H4 (cell line): ENCODE results near the gene ABCF3. TPM values are rescaled to one million over a fixed set of nuclear protein-coding genes. Genes with fewer than 3 reads are reported as not detected.

Experiments used
- DNase-seq: peaks from one replicate; pipeline ENCODE4 v3.0.0-alpha.2; 2015; ENCODE audit warnings: low spot score
- total RNA-seq: library from RNA; depleted of rRNA; stranded (reverse); fragments of >200 nt; shearing (Covaris generic); gene quantifications from 2 replicates; pipeline ENCODE4 v1.2.3, GENCODE V29; 2014; rRNA removed

Gene ABCF3
- total RNA-seq, 1 experiment from 2014 or later, result 36.8 TPM

DNA sequence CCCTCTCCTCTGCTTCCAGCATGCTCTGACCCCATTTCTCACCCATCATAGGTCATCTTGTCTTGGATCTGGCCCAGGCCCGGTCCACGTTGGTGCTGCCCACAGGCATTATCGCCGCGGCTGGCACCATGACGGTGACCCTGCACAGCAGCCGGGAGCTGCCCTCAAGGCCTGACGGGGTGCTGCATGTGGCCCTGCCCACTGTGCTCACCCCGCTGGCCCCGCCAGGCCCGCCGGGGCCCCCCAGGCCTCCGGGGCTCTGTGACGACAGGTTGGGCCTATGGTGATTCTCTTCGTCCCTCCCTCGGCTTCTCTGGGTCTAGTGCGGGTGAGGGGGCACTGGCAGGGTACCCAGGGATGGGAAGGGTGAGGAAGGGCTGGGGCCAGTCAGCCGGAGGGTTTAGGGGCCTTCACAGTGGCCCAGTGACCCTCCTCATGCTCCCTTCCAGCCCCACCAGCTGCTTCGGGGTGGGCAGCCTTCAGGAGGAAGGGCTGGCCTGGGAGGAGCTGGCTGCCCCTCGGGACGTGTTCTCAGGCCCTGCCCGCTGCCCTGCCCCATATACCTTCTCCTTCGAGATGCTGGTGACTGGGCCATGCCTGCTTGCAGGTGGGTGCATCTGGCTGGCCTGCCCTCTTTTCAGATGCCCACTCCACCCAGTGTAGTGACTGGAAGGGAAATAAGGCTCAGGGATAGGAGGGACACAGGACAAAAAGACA, 47.3 kb downstream of the ABCF3 start:
- DNase-seq, result peak; percentile 4

DNA sequence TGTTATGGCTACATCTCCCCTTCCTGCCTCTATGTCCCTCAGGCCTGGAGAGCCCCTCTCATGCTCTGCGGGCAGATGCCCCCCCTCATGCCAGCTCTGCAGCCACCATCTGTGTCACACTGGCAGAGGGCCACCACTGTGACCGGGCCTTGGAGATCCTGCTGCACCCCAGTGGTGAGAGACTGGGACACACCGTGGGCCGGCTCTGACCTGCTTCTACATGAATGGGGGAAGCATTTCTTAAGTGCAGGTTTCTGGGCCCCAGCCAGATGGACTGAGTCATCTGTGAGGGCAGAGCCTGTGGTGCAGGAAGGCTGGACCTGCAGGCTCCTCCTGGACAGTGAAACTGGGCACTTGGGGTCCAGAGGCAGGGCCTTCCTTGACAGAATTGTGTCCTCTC, 48.2 kb downstream of the ABCF3 start:
- DNase-seq, result peak; percentile 91

DNA sequence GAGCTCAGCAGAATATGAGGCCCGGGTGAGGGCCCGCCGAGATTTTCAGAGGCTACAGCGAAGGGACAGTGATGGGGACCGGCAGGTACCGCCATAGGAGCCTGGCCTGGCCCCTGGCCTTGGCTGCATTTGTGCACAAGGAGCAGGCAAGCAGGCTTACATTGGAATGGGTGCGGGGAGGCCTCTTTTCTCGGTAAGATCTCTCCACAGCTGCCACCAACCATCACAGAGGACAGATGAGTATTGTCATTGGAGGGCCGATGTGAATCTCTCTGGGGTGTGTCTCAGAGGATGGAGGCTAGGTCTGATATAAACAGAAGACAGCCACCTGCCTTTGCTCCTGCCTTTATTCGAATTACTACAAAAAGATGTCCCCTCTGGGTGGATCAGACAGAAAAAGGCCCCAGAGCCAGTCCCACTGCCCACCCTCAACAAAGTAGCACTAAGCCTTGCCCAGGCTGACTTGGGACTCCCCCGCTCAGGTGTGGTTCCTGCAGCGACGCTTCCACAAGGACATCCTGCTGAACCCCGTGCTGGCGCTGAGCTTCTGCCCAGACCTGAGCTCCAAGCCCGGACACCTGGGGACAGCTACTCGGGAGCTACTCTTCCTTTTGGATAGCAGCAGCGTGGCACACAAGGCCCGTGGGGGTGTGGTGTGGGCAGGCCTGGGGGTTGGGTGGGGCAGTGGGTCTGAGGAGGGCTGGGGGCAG, 48.8 kb downstream of the ABCF3 start:
- DNase-seq, result no peak

DNA sequence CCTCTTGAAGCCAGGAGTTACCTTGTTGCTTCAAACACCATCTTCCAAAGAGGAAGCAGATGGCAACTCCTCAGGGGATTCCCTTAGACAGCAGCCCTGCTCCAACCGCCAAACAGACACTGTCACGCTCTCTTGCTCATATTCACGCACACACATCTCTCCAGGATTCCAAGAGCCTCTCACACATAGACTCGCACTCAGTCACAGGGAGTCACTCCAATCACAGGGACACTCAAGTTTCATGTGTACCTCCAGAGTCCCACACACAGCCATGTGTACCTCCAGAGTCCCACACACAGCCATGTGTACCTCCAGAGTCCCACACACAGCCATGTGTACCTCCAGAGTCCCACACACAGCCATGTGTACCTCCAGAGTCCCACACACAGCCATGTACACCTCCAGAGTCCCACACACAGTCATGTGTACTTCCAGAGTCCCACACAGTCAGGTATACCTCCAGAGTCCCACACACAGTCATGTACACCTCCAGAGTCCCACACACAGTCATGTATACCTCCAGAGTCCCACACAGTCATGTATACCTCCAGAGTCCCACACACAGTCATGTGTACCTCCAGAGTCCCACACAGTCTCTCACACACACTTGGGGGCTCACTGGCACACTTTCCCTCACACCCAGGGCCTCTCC, 49.5 kb downstream of the ABCF3 start:
- DNase-seq, result peak; percentile 9

GRCh38 chr3:184236033-184236410, 50.0 kb downstream of the ABCF3 start:
- DNase-seq, result no peak

GRCh38 chr3:184236636-184237035, 50.6 kb downstream of the ABCF3 start:
- no peak for DNase-seq

GRCh38 chr3:184237211-184237610, 51.2 kb downstream of the ABCF3 start:
- DNase-seq, result no peak

DNA sequence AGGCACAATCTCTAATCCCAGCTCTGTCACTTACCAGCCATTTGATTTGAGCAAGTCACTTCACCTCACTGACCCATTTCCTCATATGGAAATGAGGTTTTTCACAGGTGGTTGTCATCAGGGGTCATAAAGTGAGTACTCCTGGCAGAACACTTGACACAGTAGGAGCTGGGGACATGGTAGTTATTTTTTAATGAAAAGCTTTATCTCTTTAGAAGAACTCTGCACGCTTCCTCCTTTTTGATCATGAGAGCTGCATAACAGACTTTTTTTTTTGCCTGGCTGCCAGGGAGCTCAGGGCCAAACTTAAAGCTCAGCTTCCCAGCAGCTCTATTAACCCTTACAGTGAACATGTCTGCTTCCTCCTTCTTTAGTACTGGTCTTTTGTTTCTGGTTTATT, 51.8 kb downstream of the ABCF3 start:
- DNase-seq, result no peak

DNA sequence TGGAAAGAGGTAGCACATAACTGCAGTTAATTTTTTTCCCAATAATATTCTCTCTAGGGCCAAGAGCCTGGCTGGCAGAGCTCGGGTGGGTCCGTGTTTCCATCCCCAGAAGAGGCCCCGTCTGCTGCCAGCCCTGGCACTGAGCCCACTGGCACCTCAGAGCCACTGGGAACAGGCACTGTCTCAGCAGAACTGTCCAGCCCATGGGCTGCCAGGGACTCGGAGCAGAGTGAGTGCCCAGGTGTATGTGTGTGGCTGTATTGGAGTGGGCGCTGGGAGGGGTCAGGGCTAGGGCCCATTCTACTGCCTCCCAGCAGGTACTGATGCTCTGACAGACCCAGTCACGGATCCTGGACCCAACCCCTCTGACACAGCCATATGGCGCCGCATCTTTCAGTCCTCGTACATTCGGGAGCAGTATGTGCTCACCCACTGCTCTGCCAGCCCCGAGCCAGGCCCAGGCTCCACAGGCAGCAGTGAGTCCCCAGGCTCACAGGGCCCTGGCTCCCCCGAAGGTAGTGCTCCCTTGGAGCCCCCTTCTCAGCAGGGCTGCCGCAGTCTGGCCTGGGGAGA, 52.3 kb downstream of the ABCF3 start:
- no peak for DNase-seq

DNA sequence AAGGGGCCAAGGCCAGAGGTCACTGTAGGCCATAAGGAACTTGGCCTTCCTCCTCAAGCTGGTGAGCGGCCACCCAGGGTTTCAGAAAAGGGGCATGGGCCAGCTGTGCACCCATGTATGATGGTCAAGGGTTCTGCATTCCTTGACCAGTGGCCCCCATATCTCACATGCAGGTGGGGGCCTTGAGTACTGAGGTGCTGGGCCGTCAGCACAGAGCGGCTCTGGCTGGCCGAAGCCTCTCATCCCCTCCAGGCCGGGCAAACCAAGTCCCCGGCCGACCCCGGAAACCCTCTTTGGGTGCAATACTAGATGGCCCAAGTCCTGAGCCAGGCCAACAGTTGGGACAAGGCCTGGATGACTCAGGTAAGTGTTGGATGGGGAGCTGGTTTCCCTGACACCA, 53.2 kb downstream of the ABCF3 start:
- no peak for DNase-seq

DNA sequence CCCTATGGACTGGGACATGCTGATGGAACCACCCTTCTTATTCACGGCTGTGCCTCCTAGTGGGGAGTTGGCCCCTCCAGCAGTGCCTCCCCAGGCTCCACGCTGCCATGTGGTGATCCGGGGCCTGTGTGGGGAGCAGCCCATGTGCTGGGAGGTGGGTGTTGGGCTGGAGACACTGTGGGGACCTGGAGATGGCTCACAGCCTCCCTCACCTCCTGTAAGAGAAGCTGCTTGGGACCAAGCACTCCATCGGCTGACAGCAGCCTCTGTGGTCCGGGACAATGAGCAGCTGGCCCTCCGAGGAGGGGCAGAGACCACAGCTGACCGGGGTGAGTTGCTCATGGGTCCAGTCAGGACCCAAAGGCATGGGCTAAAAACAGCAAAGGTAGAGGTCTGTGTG, 53.7 kb downstream of the ABCF3 start:
- no peak for DNase-seq

- no peak for DNase-seq
These were observed 54.6 kb downstream of the ABCF3 start for GRCh38 chr3:184240384-184241140.

DNA sequence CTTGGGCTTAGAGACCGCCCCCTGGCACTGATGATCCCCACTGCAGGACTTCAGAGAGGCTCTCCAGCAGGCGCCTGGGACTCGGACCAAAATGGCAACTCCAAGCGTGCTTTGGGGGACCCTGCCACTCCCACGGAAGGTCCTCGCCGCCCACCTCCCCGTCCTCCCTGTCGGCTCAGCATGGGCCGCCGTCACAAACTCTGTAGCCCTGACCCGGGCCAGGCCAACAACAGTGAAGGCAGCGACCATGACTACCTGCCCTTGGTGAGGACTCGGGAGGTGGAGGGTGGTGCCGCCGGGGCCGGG, 55.1 kb downstream of the ABCF3 start:
- no peak for DNase-seq

DNA sequence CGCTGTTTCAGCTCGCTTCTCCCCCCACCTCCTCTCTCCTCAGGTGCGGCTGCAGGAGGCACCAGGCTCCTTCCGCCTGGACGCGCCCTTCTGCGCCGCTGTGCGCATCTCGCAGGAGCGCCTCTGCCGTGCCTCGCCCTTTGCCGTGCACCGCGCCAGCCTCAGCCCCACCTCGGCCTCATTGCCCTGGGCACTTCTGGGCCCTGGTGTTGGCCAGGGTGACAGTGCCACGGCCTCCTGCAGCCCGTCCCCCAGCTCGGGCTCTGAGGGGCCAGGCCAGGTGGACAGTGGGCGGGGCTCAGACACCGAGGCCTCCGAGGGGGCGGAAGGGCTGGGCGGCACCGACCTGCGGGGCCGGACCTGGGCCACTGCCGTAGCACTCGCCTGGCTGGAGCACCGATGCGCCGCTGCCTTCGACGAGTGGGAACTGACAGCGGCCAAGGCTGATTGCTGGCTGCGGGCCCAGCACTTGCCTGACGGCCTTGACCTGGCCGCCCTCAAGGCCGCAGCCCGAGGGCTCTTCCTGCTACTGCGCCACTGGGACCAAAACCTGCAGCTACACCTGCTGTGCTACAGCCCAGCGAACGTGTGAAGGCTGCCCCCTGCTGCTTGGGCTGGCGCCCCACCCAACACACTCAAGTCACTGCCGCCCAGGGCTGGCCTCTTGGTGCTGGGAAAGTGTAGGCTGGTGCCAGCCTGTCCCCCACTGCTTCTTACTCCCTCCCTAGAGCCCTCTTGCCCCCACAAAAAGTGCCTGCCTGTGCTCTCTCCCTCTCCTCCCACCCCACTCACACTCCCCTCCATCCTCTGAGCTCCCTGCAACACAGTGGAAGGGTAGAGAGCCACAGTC, 55.7 kb downstream of the ABCF3 start:
- DNase-seq, result no peak

DNA sequence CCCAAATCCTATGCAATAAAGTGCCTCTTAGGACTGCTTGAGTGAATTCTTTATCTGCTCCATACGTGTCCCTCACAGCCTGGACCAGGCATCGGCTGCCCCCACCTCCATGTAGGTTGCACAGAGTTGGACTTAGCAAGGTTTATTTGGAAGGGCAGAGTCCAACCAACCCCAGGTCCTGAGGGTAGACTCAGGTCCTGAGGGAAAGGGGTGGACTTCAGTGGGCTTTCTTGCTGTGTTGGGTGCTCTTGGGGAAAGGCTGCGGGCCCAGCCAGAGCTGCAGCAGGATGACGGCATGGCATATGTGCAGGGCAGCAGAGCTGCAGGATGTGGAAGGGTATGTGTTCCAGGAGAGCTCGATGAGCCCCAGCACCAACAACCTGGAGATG, 56.3 kb downstream of the ABCF3 start:
- DNase-seq, result no peak

Other genes with a start within 250 kb of the ABCF3 start
- gene ABCC5, start 168.3 kb upstream of the ABCF3 start, total RNA-seq, result 8.3 and 10.6 TPM in 2 replicates
- not detected in 2 replicates for gene HTR3D, start 154.5 kb upstream of the ABCF3 start, total RNA-seq
- not detected in 2 replicates for gene HTR3C, start 133.2 kb upstream of the ABCF3 start, total RNA-seq
- gene HTR3E, start 89.1 kb upstream of the ABCF3 start, total RNA-seq, result not detected in 2 replicates
- gene EIF2B5, start 50.8 kb upstream of the ABCF3 start, total RNA-seq, result 60.7 and 70.1 TPM in 2 replicates
- 15.8 and 17.6 TPM in 2 replicates for gene DVL3, start 30.8 kb upstream of the ABCF3 start, total RNA-seq
- gene AP2M1, start 11.3 kb upstream of the ABCF3 start, total RNA-seq, result 766 and 810 TPM in 2 replicates
- gene VWA5B2, start 43.4 kb downstream of the ABCF3 start, total RNA-seq, result not detected in 2 replicates
- gene ALG3, start 62.8 kb downstream of the ABCF3 start, total RNA-seq, result 98.6 and 110 TPM in 2 replicates
- gene EEF1AKMT4, start 63.5 kb downstream of the ABCF3 start, total RNA-seq, result 19.5 and 21.6 TPM in 2 replicates
- 0.47 and 1.6 TPM in 2 replicates for gene CAMK2N2, start 75.4 kb downstream of the ABCF3 start, total RNA-seq
- not detected in 2 replicates for gene ECE2, start 89.8 kb downstream of the ABCF3 start, total RNA-seq
- 691 and 864 TPM in 2 replicates for gene PSMD2, start 113.0 kb downstream of the ABCF3 start, total RNA-seq
- gene EIF4G1, start 128.4 kb downstream of the ABCF3 start, total RNA-seq, result 216 and 235 TPM in 2 replicates
- 18.4 and 22.2 TPM in 2 replicates for gene FAM131A, start 151.4 kb downstream of the ABCF3 start, total RNA-seq
- gene CLCN2, start 175.4 kb downstream of the ABCF3 start, total RNA-seq, result 3.3 and 4.7 TPM in 2 replicates
- 250 and 279 TPM in 2 replicates for gene POLR2H, start 175.5 kb downstream of the ABCF3 start, total RNA-seq
- gene THPO, start 192.0 kb downstream of the ABCF3 start, total RNA-seq, result 0.43 and 0.74 TPM in 2 replicates
- gene CHRD, start 193.9 kb downstream of the ABCF3 start, total RNA-seq, result 1.3 and 3.6 TPM in 2 replicates